Measurements from ENCODE around the gene ARID5B.

The ARID5B gene

GRCh38 chr10:62077330-62078015 is 176.0 kb downstream of the ARID5B start:
- H3K27me3 ChIP-seq (ENCODE audit: insufficient read depth, low read length, poor library complexity, severe bottlenecking): no peaks in the 10 kb centered on the region
- no peak overlapping the region for H3K4me2 ChIP-seq (ENCODE audit: low read depth, low read length, poor library complexity, severe bottlenecking)

GRCh38 chr10:62079885-62080559 is 178.5 kb downstream of the ARID5B start:
- Histone ChIP-seq H3K4me3 (ENCODE audit: low read length, poor library complexity, severe bottlenecking) (no peak overlapping the region), H3K27me3 (ENCODE audit: insufficient read depth, low read length, poor library complexity, severe bottlenecking) (no peaks in the 10 kb centered on the region), H4K20me1 (ENCODE audit: insufficient read depth, low read length, poor library complexity, severe bottlenecking) (no peaks in the 10 kb centered on the region), H3K9ac (ENCODE audit: low read depth, low read length, poor library complexity, severe bottlenecking) (no peak overlapping the region), H3K4me1 (ENCODE audit: insufficient read depth, low read length, poor library complexity, severe bottlenecking) (peaks cover 64% of the 10 kb centered on the region), H3K36me3 (ENCODE audit: insufficient read depth, low read length) (peaks cover 44% of the 10 kb centered on the region), H3K4me2 (ENCODE audit: low read depth, low read length, poor library complexity, severe bottlenecking) (no peak overlapping the region), H3K9me3 (ENCODE audit: insufficient read depth, low read depth, low read length) (no peaks in the 10 kb centered on the region), H3F3A (ENCODE audit: low read depth) (peaks cover 26% of the 10 kb centered on the region), H3K9me2 (replicated peaks; ENCODE audit: low read depth, low read length) (no peaks in the 10 kb centered on the region), H3K79me2 (ENCODE audit: insufficient read depth, low read length) (peaks cover 34% of the 10 kb centered on the region), H2AFZ (ENCODE audit: low read length) (no peak overlapping the region)
- TF ChIP-seq EZH2phosphoT487 (IDR thresholded peaks at IDR 0.05; ENCODE audit: borderline replicate concordance) (no peak), CTCF (conservative IDR thresholded peaks at IDR 0.05; ENCODE audit: low read length) (no peak)

More at GRCh38 chr10:62077330-62078015, 176.0 kb downstream of the ARID5B start:
- H3K79me2 ChIP-seq (ENCODE audit: insufficient read depth, low read length): peaks cover 24% of the 10 kb centered on the region; the same call in 1 of the 2 replicates
- no peak overlapping the region for H2AFZ ChIP-seq (ENCODE audit: low read length)
- no peaks in the 10 kb centered on the region for H3K9me3 ChIP-seq (ENCODE audit: insufficient read depth, low read depth, low read length)
- H3K9me2 ChIP-seq (replicated peaks; ENCODE audit: low read depth, low read length): no peaks in the 10 kb centered on the region
- H4K20me1 ChIP-seq (ENCODE audit: insufficient read depth, low read length, poor library complexity, severe bottlenecking): no peaks in the 10 kb centered on the region
- no peak overlapping the region for H3K4me3 ChIP-seq (ENCODE audit: low read length, poor library complexity, severe bottlenecking)
- peaks cover 69% of the 10 kb centered on the region for H3K36me3 ChIP-seq (ENCODE audit: insufficient read depth, low read length)
- peaks cover 41% of the 10 kb centered on the region for H3K4me1 ChIP-seq (ENCODE audit: insufficient read depth, low read length, poor library complexity, severe bottlenecking)
- H3K9ac ChIP-seq (ENCODE audit: low read depth, low read length, poor library complexity, severe bottlenecking): no peak overlapping the region
- peaks cover 16% of the 10 kb centered on the region for H3F3A ChIP-seq (ENCODE audit: low read depth)
- TF ChIP-seq EZH2phosphoT487 (IDR thresholded peaks at IDR 0.05; ENCODE audit: borderline replicate concordance) (no peak), CTCF (conservative IDR thresholded peaks at IDR 0.05; ENCODE audit: low read length) (no peak)

GRCh38 chr10:62080905-62081304 is 179.4 kb downstream of the ARID5B start:
- no peaks in the 10 kb centered on the region for H3K27me3 ChIP-seq (ENCODE audit: insufficient read depth, low read length, poor library complexity, severe bottlenecking)
- H3K79me2 ChIP-seq (ENCODE audit: insufficient read depth, low read length): peaks cover 43% of the 10 kb centered on the region
- H3K4me3 ChIP-seq (ENCODE audit: low read length, poor library complexity, severe bottlenecking): no peak overlapping the region
- peak overlapping the region; percentile 85 for H3K4me2 ChIP-seq (ENCODE audit: low read depth, low read length, poor library complexity, severe bottlenecking)
- H3K36me3 ChIP-seq (ENCODE audit: insufficient read depth, low read length): peaks cover 44% of the 10 kb centered on the region
- TF ChIP-seq EZH2phosphoT487 (IDR thresholded peaks at IDR 0.05; ENCODE audit: borderline replicate concordance): no peak
- peak; percentile 41; the same call in 1 of the 2 replicates for TF ChIP-seq CTCF (conservative IDR thresholded peaks at IDR 0.05; ENCODE audit: low read length)
- H3K9me2 ChIP-seq (replicated peaks; ENCODE audit: low read depth, low read length): no peaks in the 10 kb centered on the region
- no peaks in the 10 kb centered on the region for H3K9me3 ChIP-seq (ENCODE audit: insufficient read depth, low read depth, low read length)
- no peaks in the 10 kb centered on the region for H4K20me1 ChIP-seq (ENCODE audit: insufficient read depth, low read length, poor library complexity, severe bottlenecking)
- H2AFZ ChIP-seq (ENCODE audit: low read length): no peak overlapping the region
- H3K4me1 ChIP-seq (ENCODE audit: insufficient read depth, low read length, poor library complexity, severe bottlenecking): peaks cover 68% of the 10 kb centered on the region
- peak overlapping the region; percentile 77 for H3K9ac ChIP-seq (ENCODE audit: low read depth, low read length, poor library complexity, severe bottlenecking)
- H3F3A ChIP-seq (ENCODE audit: low read depth): peaks cover 26% of the 10 kb centered on the region
